IMR-90 (cell line): ENCODE measurements around the gene INHBE. TPM values are rescaled to one million over a fixed set of nuclear protein-coding genes. Genes with fewer than 3 reads are reported as not detected.
A peak's percentile ranks its signal among the peaks of the same experiment; 100 is the strongest.

Source experiments
- ATAC-seq: fragments of 200-7000 bp; cut with Tn5 transposase; 2 replicates; pipeline ENCODE4 v1.9.1; 2020; ENCODE audit warnings: low read depth, mild to moderate bottlenecking, moderate library complexity
- BruUV-seq: library from RNA; stranded (reverse); fragments of 400-500 nt; replicated peaks from 2 replicates; lab custom pipeline; 2021; lab: Mats Ljungman, UMichigan
- CTCF ChIA-PET: fragments of 300-600 bp; formaldehyde crosslinking; extraction: SDS; loops from one replicate; lab custom pipeline; 2021; ENCODE audit warnings: antibody characterized with exemption; lab: Yijun Ruan, JAX
- POLR2A ChIA-PET: fragments of 300-600 bp; sonication (Branson Sonifier 250); formaldehyde crosslinking; loops from one replicate; lab custom pipeline; 2022; ENCODE audit warnings: antibody characterized with exemption; ENCODE audit not compliant: unreplicated experiment; lab: Charles Lee
- DNase-seq: peaks from one replicate; pipeline ENCODE4 v3.0.0; 2013
- H2AFZ ChIP-seq: replicated peaks from 2 replicates; pipeline ENCODE3; 2013; ENCODE audit warnings: low read length, mild to moderate bottlenecking; ENCODE audit not compliant: poor library complexity
- H2AK5ac ChIP-seq: 2 replicates; pipeline ENCODE4 v1.6.1; 2013; ENCODE audit warnings: low read depth, low read length, inconsistent platforms
- H2AK9ac ChIP-seq: replicated peaks from 2 replicates; pipeline ENCODE3; 2013; ENCODE audit warnings: mild to moderate bottlenecking, low read depth, low read length, moderate library complexity; ENCODE audit not compliant: poor library complexity
- H2BK120ac ChIP-seq: 2 replicates; pipeline ENCODE4 v1.6.1; 2013; ENCODE audit warnings: low read depth, low read length, inconsistent platforms
- H2BK15ac ChIP-seq: 3 replicates; pipeline ENCODE4 v1.6.1; 2013; ENCODE audit warnings: low read depth, low read length, inconsistent platforms
- H2BK20ac ChIP-seq: 2 replicates; pipeline ENCODE4 v1.6.1; 2013; ENCODE audit warnings: low read depth, mild to moderate bottlenecking, inconsistent platforms, low read length, moderate library complexity
- H2BK5ac ChIP-seq: 2 replicates; pipeline ENCODE4 v1.6.1; 2013; ENCODE audit warnings: mild to moderate bottlenecking, low read depth, low read length, inconsistent platforms; ENCODE audit not compliant: poor library complexity, severe bottlenecking
- H3K14ac ChIP-seq: replicated peaks from 2 replicates; pipeline ENCODE4 v1.6.1; 2013; ENCODE audit warnings: low read depth, low read length, inconsistent platforms
- H3K18ac ChIP-seq: 2 replicates; pipeline ENCODE4 v1.6.1; 2013; ENCODE audit warnings: low read depth, low read length, control low read depth
- H3K23ac ChIP-seq: 2 replicates; pipeline ENCODE4 v1.6.1; 2013; ENCODE audit warnings: low read depth, low read length, inconsistent platforms
- H3K27ac ChIP-seq: 2 replicates; pipeline ENCODE4 v1.5.1; 2013; ENCODE audit warnings: mild to moderate bottlenecking, control low read depth, low read length; ENCODE audit not compliant: insufficient read depth
- H3K27me3 ChIP-seq: 2 replicates; pipeline ENCODE4 v1.6.1; 2013; ENCODE audit warnings: low read length; ENCODE audit not compliant: control insufficient read depth, insufficient read depth
- H3K36me3 ChIP-seq: 2 replicates; pipeline ENCODE4 v1.6.1; 2013; ENCODE audit warnings: low read length, mixed read lengths; ENCODE audit not compliant: control insufficient read depth, insufficient read depth
- H3K4ac ChIP-seq: 2 replicates; pipeline ENCODE4 v1.6.1; 2013; ENCODE audit warnings: low read depth, low read length, inconsistent platforms
- H3K4me1 ChIP-seq: 2 replicates; pipeline ENCODE4 v1.6.1; 2013; ENCODE audit warnings: low read length, mixed read lengths; ENCODE audit not compliant: control insufficient read depth, insufficient read depth
- H3K4me2 ChIP-seq: 2 replicates; pipeline ENCODE4 v1.6.1; 2013; ENCODE audit warnings: low read depth, mild to moderate bottlenecking, control low read depth, low read length, moderate library complexity
- H3K4me3 ChIP-seq: 2 replicates; pipeline ENCODE4 v1.5.1; 2013; ENCODE audit warnings: low read depth, mild to moderate bottlenecking, control low read depth, low read length, moderate library complexity; ENCODE audit not compliant: insufficient read depth
- H3K56ac ChIP-seq: 2 replicates; pipeline ENCODE4 v1.6.1; 2013; ENCODE audit warnings: low read length, inconsistent platforms; ENCODE audit not compliant: insufficient read depth; ENCODE audit errors: extremely low read depth
- H3K79me1 ChIP-seq, 2 experiments: 2 replicates each; pipeline ENCODE4 v1.6.1; 2013; ENCODE audit warnings: low read length in 2 of 2, inconsistent platforms in 1 of 2, low read depth in 1 of 2
- H3K9ac ChIP-seq: 2 replicates; pipeline ENCODE4 v1.6.1; 2013; ENCODE audit warnings: low read depth, low read length, control low read depth
- H3K9me1 ChIP-seq: 2 replicates; pipeline ENCODE4 v1.6.1; 2013; ENCODE audit warnings: low read length, inconsistent platforms; ENCODE audit not compliant: insufficient read depth
- H3K9me3 ChIP-seq: 2 replicates; pipeline ENCODE4 v1.6.1; 2013; ENCODE audit warnings: low read length; ENCODE audit not compliant: control insufficient read depth, insufficient read depth
- H4K20me1 ChIP-seq: 2 replicates; pipeline ENCODE4 v1.6.1; 2013; ENCODE audit warnings: low read length, inconsistent platforms; ENCODE audit not compliant: insufficient read depth
- H4K5ac ChIP-seq: 2 replicates; pipeline ENCODE4 v1.6.1; 2013; ENCODE audit warnings: mild to moderate bottlenecking, low read depth, low read length, control low read depth
- H4K8ac ChIP-seq, 2 experiments: 2 replicates each; pipeline ENCODE4 v1.6.1; 2013; ENCODE audit warnings: low read depth in 2 of 2, low read length in 2 of 2, control low read depth in 1 of 2, inconsistent platforms in 1 of 2
- H4K91ac ChIP-seq: 2 replicates; pipeline ENCODE4 v1.6.1; 2013; ENCODE audit warnings: low read depth, low read length, inconsistent platforms; ENCODE audit not compliant: insufficient read depth
- BHLHE40 ChIP-seq: fragments of 150-350 bp; IDR thresholded peaks from 2 replicates; pipeline ENCODE4 v1.6.1; 2016; ENCODE audit warnings: mild to moderate bottlenecking, low read depth, low read length
- CEBPB ChIP-seq: IDR thresholded peaks from 2 replicates; pipeline ENCODE4 v1.6.1; 2012; ENCODE audit warnings: low read depth, low read length, improper control_type of control experiment
- CHD1 ChIP-seq: IDR thresholded peaks from 2 replicates; pipeline ENCODE4 v1.6.1; 2012; ENCODE audit warnings: low read depth, low read length, improper control_type of control experiment
- FOS ChIP-seq: fragments of 150-350 bp; IDR thresholded peaks from 2 replicates; pipeline ENCODE4 v1.6.1; 2016; ENCODE audit warnings: low read depth, low read length
- MAZ ChIP-seq: IDR thresholded peaks from 2 replicates; pipeline ENCODE4 v1.6.1; 2012; ENCODE audit warnings: low read depth, mild to moderate bottlenecking, low read length, improper control_type of control experiment, moderate library complexity, borderline replicate concordance
- MXI1 ChIP-seq: IDR thresholded peaks from 2 replicates; pipeline ENCODE4 v1.6.1; 2012; ENCODE audit warnings: low read depth, mild to moderate bottlenecking, low read length, moderate library complexity, borderline replicate concordance
- NFE2L2 ChIP-seq: fragments of 150-350 bp; IDR thresholded peaks from 2 replicates; pipeline ENCODE4 v1.6.1; 2016; ENCODE audit warnings: low read depth, mild to moderate bottlenecking, low read length
- POLR2A ChIP-seq: IDR thresholded peaks from 2 replicates; pipeline ENCODE4 v1.6.1; 2012; ENCODE audit warnings: mild to moderate bottlenecking, low read depth, low read length
- RAD21 ChIP-seq: IDR thresholded peaks from 2 replicates; pipeline ENCODE4 v1.6.1; 2012; ENCODE audit warnings: low read length, improper control_type of control experiment
- SMC3 ChIP-seq: fragments of 150-350 bp; IDR thresholded peaks from 2 replicates; pipeline ENCODE4 v1.6.1; 2016; ENCODE audit warnings: low read depth, mild to moderate bottlenecking, antibody characterized with exemption, low read length, moderate library complexity
- WGBS, 2 experiments: methylation state at CpG; one replicate each; pipeline versions ENCODE4 v1.1.5 to v1.1.7; 2013; ENCODE audit warnings: missing lambda C conversion rate in 2 of 2; ENCODE audit not compliant: insufficient read length in 1 of 2; ENCODE audit errors: extremely low coverage in 2 of 2; 5-methylcytosine and 5-hydroxymethylcytosine counted together
- dilution Hi-C: fragments of 300-500 bp; cut with HindIII; formaldehyde crosslinking; loops from one replicate; pipeline ENCODE4 v1.14.3; 2018; ENCODE audit warnings: low sequenced_read_pairs; ENCODE audit not compliant: unreplicated experiment
- in situ Hi-C: fragments of 300-500 bp; cut with MboI; formaldehyde crosslinking; loops from 3 replicates; pipeline ENCODE4 v1.14.3; 2019; ENCODE audit warnings: low sequenced_read_pairs, inconsistent platforms, mixed read lengths
- intact Hi-C: fragments of 100-400 bp; cut with micrococcal nuclease; formaldehyde crosslinking; loops from 2 replicates; pipeline ENCODE4 v1.10.0; 2022
- polyA plus RNA-seq, 3 experiments: library from polyadenylated mRNA; depleted of rRNA; stranded (reverse); fragments of >200 nt; gene quantifications; 2 replicates each; pipeline ENCODE4 v1.2.3, GENCODE V29; 2012; ENCODE audit warnings: low replicate concordance in 1 of 3
- total RNA-seq: library from RNA; depleted of rRNA; stranded (reverse); fragments of >200 nt; gene quantifications from 2 replicates; pipeline ENCODE4 v1.2.3, GENCODE V29; 2012
- TF ChIP-seq, protein P1 (sequence below): conservative IDR thresholded peaks from 2 replicates; pipeline ENCODE4 v1.5.1; 2012; ENCODE audit warnings: mild to moderate bottlenecking, low read depth, low read length, improper control_type of control experiment
- TF ChIP-seq, protein P2 (sequence below): fragments of 150-350 bp; IDR thresholded peaks from 2 replicates; pipeline ENCODE4 v1.6.1; 2016; ENCODE audit warnings: low read depth, mild to moderate bottlenecking, low read length, moderate library complexity, borderline replicate concordance

INHBE gene
- total and polyA plus RNA-seq, 2 of the 4 experiments (the other 2 are of a cell fraction), result 0.90 to 1.7 TPM

DNA sequence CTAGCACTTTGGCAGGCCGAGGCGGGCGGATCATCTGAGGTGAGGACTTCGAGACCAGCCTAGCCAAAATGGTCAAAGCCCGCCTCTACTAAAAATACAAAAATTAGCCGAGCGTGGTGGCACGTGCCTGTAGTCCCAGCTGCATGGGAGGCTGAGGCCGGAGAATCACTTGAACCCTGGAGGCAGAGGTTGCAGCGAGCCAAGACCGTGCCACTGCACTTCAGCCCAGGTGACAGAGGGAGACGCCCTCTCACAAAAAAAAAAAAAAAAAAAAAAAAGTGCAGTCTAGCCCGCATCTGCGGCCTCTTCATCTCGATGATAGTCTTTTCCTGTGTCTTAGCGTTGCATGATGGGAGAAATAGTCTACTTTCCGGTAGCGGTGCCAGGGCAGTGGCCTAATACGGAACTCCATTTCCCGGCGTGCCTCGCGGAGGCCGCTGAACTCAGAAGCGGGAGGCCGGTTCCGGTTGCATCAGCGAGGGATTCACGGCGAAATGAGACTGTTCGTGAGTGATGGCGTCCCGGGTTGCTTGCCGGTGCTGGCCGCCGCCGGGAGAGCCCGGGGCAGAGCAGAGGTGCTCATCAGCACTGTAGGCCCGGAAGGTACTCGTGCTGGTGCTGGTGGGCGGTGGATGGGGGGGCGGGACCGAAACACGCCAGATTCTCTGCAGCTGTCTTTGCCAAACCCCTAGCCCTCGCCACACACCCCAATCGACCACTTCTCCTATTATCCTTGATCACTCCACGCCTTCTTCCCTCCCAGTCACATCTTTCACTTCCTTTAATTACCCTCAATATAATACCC, 32.7 kb downstream of the INHBE start, which contains the start of gene MARS1:
MARS1 (plus strand) TSS at position 472 of the 805 bp plus-strand sequence; CDS start at position 495, 23 bp downstream.
- H4K91ac ChIP-seq, result peak within 1 kb of the TSS; percentile 90
- peak within 1 kb of the TSS; percentile 99 for H3K23ac ChIP-seq
- peak within 1 kb of the TSS; percentile 99 for H3K9ac ChIP-seq
- peak within 1 kb of the TSS; percentile 88 for H2BK5ac ChIP-seq
- CTCF ChIA-PET, result no interaction called here
- H3K56ac ChIP-seq, result peak within 1 kb of the TSS; percentile 92
- H3K4me1 ChIP-seq, result peaks cover 8% of the 10 kb centered on the region
- peak; percentile 93 for ATAC-seq
- H3K4me2 ChIP-seq, result peak within 1 kb of the TSS; percentile 88
- in situ Hi-C loops, result no loop called here
- peaks cover 27% of the 10 kb centered on the region for H3K36me3 ChIP-seq
- POLR2A ChIA-PET, result no interaction called here
- H4K5ac ChIP-seq, result peak within 1 kb of the TSS; percentile 96
- no peaks in the 10 kb centered on the region for H3K27me3 ChIP-seq
- peak within 1 kb of the TSS; percentile 95 for H3K14ac ChIP-seq
- peaks cover 30 to 48% of the 10 kb centered on the region in 2 experiments for H3K79me1 ChIP-seq
- peak within 1 kb of the TSS; percentile 95 for H3K4ac ChIP-seq
- dilution Hi-C loops, result no loop called here
- H2BK15ac ChIP-seq, result peak within 1 kb of the TSS; percentile 28; the same call in 1 of the 3 replicates
- no peak for TF ChIP-seq RAD21
- TF ChIP-seq NFE2L2, result no peak
- 0 out of 2 replicates have a peak, but pooled peaks have one; percentile 37 for TF ChIP-seq MAZ
- peak; percentile 80 for TF ChIP-seq POLR2A
- TF ChIP-seq CEBPB, result peak; percentile 96
- TF ChIP-seq, protein P1, sequence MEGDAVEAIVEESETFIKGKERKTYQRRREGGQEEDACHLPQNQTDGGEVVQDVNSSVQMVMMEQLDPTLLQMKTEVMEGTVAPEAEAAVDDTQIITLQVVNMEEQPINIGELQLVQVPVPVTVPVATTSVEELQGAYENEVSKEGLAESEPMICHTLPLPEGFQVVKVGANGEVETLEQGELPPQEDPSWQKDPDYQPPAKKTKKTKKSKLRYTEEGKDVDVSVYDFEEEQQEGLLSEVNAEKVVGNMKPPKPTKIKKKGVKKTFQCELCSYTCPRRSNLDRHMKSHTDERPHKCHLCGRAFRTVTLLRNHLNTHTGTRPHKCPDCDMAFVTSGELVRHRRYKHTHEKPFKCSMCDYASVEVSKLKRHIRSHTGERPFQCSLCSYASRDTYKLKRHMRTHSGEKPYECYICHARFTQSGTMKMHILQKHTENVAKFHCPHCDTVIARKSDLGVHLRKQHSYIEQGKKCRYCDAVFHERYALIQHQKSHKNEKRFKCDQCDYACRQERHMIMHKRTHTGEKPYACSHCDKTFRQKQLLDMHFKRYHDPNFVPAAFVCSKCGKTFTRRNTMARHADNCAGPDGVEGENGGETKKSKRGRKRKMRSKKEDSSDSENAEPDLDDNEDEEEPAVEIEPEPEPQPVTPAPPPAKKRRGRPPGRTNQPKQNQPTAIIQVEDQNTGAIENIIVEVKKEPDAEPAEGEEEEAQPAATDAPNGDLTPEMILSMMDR, result no peak; the same call in 1 of the 2 replicates
- no peak for TF ChIP-seq SMC3
- TF ChIP-seq BHLHE40, result peak; percentile 64; the same call in 1 of the 2 replicates
- TF ChIP-seq MXI1, result peak; percentile 79; the same call in 1 of the 2 replicates
- no peak for TF ChIP-seq FOS
- no peak for TF ChIP-seq CHD1
- TF ChIP-seq, protein P2, sequence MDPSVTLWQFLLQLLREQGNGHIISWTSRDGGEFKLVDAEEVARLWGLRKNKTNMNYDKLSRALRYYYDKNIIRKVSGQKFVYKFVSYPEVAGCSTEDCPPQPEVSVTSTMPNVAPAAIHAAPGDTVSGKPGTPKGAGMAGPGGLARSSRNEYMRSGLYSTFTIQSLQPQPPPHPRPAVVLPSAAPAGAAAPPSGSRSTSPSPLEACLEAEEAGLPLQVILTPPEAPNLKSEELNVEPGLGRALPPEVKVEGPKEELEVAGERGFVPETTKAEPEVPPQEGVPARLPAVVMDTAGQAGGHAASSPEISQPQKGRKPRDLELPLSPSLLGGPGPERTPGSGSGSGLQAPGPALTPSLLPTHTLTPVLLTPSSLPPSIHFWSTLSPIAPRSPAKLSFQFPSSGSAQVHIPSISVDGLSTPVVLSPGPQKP, result no peak
- H3K9me1 ChIP-seq, result peaks cover 15% of the 10 kb centered on the region
- DNase-seq, result peak; percentile 96
- H3K18ac ChIP-seq, result peak within 1 kb of the TSS; percentile 62; the same call in 1 of the 2 replicates
- peak within 1 kb of the TSS; percentile 100 for H2AK9ac ChIP-seq
- H2BK120ac ChIP-seq, result peak within 1 kb of the TSS; percentile 48
- H3K4me3 ChIP-seq, result peak within 1 kb of the TSS; percentile 89
- H2AFZ ChIP-seq, result peak within 1 kb of the TSS; percentile 97
- intact Hi-C loops, result no loop called here
- H3K27ac ChIP-seq, result peak within 1 kb of the TSS; percentile 96
- peak within 1 kb of the TSS; percentile 93 to 95 for H4K8ac ChIP-seq
- H2BK20ac ChIP-seq, result peak within 1 kb of the TSS; percentile 17; the same call in 1 of the 2 replicates
- 10 to 100% methylated on average over 1 to 10 of the region's 47 CpGs for WGBS, 2 experiments
- no peaks in the 10 kb centered on the region for H3K9me3 ChIP-seq
- BruUV-seq, result no TSS peak
- H2AK5ac ChIP-seq, result peak within 1 kb of the TSS; percentile 96
- H4K20me1 ChIP-seq, result peaks cover 20% of the 10 kb centered on the region; the same call in 1 of the 2 replicates
